ENCODE measurements around the gene SNURF.

DNA sequence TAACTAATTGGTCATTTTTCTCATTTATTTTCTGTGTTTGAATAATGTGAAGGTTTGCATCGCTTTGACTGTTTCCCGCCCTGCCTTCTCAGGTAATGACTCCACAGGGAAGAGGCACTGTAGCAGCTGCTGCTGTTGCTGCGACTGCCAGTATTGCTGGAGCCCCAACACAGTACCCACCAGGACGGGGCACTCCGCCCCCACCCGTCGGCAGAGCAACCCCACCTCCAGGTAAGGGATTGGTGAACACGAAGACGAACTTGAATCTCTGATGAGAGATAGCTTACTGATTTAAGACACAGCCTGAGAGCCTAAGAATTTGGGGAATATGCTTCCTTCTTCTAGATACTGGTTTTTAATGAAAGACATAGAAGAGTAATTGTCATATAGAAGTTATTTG is 22.9 kb downstream of the SNURF start:
- TF ChIP-seq POLR2A (IDR thresholded peaks at IDR 0.05; ENCODE audit: low read depth, low read length) (no peak), POLR2AphosphoS5 (IDR thresholded peaks at IDR 0.05; ENCODE audit: low read depth, low read length) (no peak), SPI1 (IDR thresholded peaks at IDR 0.05; ENCODE audit: low read depth, low read length) (no peak), TAF1 (IDR thresholded peaks at IDR 0.05; ENCODE audit: low read depth, low read length) (no peak)
